Vagina (tissue), 2 donors: ENCODE measurements around the gene MTA2. TPM values are rescaled to one million over a fixed set of nuclear protein-coding genes. Genes with fewer than 3 reads are reported as not detected.
"Not testable (repeated sequence)": the region's sequence is repeated elsewhere in the genome, so short reads cannot be mapped to it uniquely, and the experiment has no call there.

ENCODE experiments used
- DNase-seq, 2 donors: peaks; one replicate each; pipeline ENCODE4 v3.0.0-alpha.2; 2017; ENCODE audit errors: extremely low spot score in 2 of 2
- H3K27ac ChIP-seq: fragments of 200-600 bp; sonication (generic); one replicate; pipeline ENCODE4 v1.5.1; 2019
- H3K27me3 ChIP-seq: fragments of 200-600 bp; sonication (generic); one replicate; pipeline ENCODE4 v1.5.1; 2019
- H3K36me3 ChIP-seq, 2 donors: fragments of 200-600 bp; sonication (generic); one replicate each; pipeline ENCODE4 v1.5.1; 2017 to 2019
- H3K4me1 ChIP-seq: fragments of 200-600 bp; sonication (generic); one replicate; pipeline ENCODE4 v1.5.1; 2019
- H3K4me3 ChIP-seq, 2 donors: fragments of 200-600 bp; sonication (generic); 1 replicate in 1 of 2; 2 replicates in 1 of 2; pipeline ENCODE4 v1.5.1; 2016 to 2019
- H3K9me3 ChIP-seq: fragments of 200-600 bp; sonication (generic); one replicate; pipeline ENCODE4 v1.5.1; 2019
- CTCF ChIP-seq, 3 experiments: fragments of 450-650 bp in 2 of 3; fragments of 200-600 bp in 1 of 3; sonication (generic) in 1 of 3; IDR thresholded peaks; one replicate each; pipeline ENCODE4 v1.5.1; 2017 to 2019; ENCODE audit warnings: antibody characterized with exemption in 3 of 3, mild to moderate bottlenecking in 2 of 3, moderate library complexity in 2 of 3
- POLR2A ChIP-seq, 2 donors: fragments of 450-650 bp; IDR thresholded peaks; one replicate each; pipeline ENCODE4 v1.6.1; 2017; ENCODE audit warnings: antibody characterized with exemption in 2 of 2, mild to moderate bottlenecking in 2 of 2, moderate library complexity in 2 of 2
- POLR2AphosphoS5 ChIP-seq, 2 donors: sonication (generic); formaldehyde crosslinking; IDR thresholded peaks; one replicate each; pipeline ENCODE4 v1.9.0; 2017; ENCODE audit warnings: antibody characterized with exemption in 2 of 2, mild to moderate bottlenecking in 2 of 2, low read depth in 1 of 2; ENCODE audit not compliant: insufficient read depth in 1 of 2
- intact Hi-C: fragments of 100-400 bp; cut with DNase I; formaldehyde crosslinking; loops from one replicate; pipeline ENCODE4 v1.15.1; 2023
- total RNA-seq: library from RNA; depleted of rRNA; stranded (reverse); fragments of >200 nt; gene quantifications from one replicate; pipeline ENCODE4 v1.2.3, GENCODE V29; 2016

The MTA2 gene
- total RNA-seq = 96.3 TPM

DNA sequence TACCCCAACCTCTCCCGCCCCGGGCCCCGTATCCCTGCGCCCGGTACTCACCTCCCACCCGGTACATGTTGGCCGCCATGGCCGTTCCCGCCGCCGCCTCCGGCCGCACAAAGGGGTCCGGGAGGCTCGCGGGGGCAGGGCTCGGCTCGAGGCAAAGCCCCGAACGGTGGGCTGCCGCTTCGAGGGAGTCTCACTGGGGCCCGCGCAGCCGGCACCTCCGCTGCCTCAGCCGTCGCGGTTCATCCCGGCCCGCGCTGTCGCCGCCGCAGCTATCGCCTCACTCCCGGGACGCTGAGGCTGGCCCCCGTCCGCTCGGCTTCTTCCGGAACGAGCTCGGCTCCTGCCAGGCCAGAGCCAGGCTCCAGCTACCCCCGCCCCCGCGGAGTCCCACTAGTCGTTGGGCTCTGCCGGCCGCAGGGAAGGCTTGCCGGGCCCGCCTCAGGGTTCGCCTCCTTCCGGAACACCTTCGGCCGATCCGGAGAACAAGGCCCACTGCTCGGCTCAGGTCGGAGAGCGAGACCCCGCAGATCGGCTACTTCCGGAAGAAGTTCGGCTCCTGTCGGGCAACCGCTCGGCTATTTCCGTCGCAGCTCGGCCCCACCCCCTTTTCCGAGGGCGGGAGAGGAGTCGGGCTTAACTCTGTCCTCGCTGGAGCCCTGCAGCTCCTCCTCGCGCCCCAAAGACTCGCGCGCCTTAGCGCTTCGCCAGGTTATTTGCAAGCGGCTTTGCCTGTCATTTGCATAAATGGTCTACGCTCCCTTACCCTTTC, at the start of gene MTA2:
MTA2 (minus strand) TSS at position 494 of the 769 bp plus-strand sequence; CDS start at position 79, 415 bp downstream.
- intact Hi-C loops = no loop called here
- H3K4me1 ChIP-seq = peaks cover 37% of the 10 kb centered on the region

DNA sequence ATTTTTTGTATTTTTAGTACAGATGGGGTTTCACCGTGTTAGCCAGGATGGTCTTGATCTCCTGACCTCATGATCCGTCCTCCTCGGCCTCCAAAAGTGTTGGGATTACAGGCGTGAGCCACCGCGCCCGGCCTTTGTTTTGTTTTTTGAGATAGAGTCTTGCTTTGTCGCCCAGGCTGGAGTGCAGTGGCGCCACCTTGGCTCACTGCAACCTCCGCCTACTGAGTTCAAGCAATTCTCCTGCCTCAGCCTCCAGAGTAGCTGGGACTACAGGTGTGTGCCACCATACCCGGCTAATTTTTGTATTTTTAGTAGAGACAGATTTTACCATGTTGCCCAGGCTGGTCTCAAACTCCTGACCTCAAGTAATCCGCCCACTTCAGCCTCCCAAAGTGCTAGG, 48.6 kb upstream of the MTA2 start:
- H3K9me3 ChIP-seq, H3K4me3 ChIP-seq, H3K27me3 ChIP-seq, DNase-seq, H3K27ac ChIP-seq, intact Hi-C loops: not testable (repeated sequence)
- H3K36me3 ChIP-seq = peaks cover 0 to 16% of the 10 kb centered on the region in 2 donors
- H3K4me1 ChIP-seq = peaks cover 32% of the 10 kb centered on the region

More for the DNA sequence above, at the start of gene MTA2:
- H3K27me3 ChIP-seq = no peaks in the 10 kb centered on the region
- TF ChIP-seq CTCF (IDR thresholded peaks at IDR 0.05) = no peak
- TF ChIP-seq POLR2AphosphoS5 (IDR thresholded peaks at IDR 0.05; ENCODE audit: insufficient read depth in 1 of 2, low read depth in 1 of 2) = peak; percentile 85 to 88
- TF ChIP-seq POLR2A (IDR thresholded peaks at IDR 0.05) = peak in 1 of 2 donors; percentile 42
- peaks cover 0 to 29% of the 10 kb centered on the region in 2 donors for H3K36me3 ChIP-seq
- no peaks in the 10 kb centered on the region for H3K9me3 ChIP-seq
- H3K27ac ChIP-seq = peak within 1 kb of the TSS; percentile 97
- peak within 1 kb of the TSS; percentile 73 to 94 for H3K4me3 ChIP-seq
- peak in 1 of 2 donors; percentile 98 for DNase-seq

DNA sequence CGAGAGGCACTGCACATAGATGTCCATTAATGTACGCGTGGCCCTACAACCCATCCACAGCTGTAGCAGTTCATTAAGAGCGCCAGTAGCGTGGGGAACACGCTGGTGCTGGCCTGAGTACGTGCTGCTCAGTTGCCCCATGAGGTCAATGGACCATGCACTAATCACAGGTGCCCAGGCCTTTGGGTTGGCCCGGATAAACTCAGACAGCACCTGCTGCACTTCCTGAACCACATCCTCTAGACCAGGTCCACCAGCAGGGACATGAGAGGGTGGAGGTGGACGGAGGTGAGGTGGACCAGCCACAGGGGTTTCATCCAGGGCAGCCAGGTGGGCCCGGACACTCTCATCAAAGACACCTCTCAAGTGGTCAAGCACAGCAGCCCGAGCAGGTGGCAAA, 47.8 kb upstream of the MTA2 start:
- Histone ChIP-seq H3K4me3 (no peak overlapping the region), H3K27me3 (no peaks in the 10 kb centered on the region), H3K36me3 (peaks cover 0 to 17% of the 10 kb centered on the region in 2 donors), H3K9me3 (no peaks in the 10 kb centered on the region), H3K4me1 (peaks cover 40% of the 10 kb centered on the region), H3K27ac (no peak overlapping the region)
- intact Hi-C loops = no loop called here
- DNase-seq = no peak
- TF ChIP-seq CTCF (IDR thresholded peaks at IDR 0.05) (no peak), POLR2A (IDR thresholded peaks at IDR 0.05) (no peak), POLR2AphosphoS5 (IDR thresholded peaks at IDR 0.05; ENCODE audit: insufficient read depth in 1 of 2, low read depth in 1 of 2) (no peak)

- no peak overlapping the region for H3K27ac ChIP-seq
- no peaks in the 10 kb centered on the region for H3K9me3 ChIP-seq
- H3K36me3 ChIP-seq = peaks cover 0 to 22% of the 10 kb centered on the region in 2 donors
- H3K4me3 ChIP-seq = no peak overlapping the region
- H3K4me1 ChIP-seq = peaks cover 43% of the 10 kb centered on the region
- DNase-seq = no peak
- intact Hi-C loops = no loop called here
- no peak for TF ChIP-seq CTCF (IDR thresholded peaks at IDR 0.05)
- TF ChIP-seq POLR2AphosphoS5 (IDR thresholded peaks at IDR 0.05; ENCODE audit: insufficient read depth in 1 of 2, low read depth in 1 of 2) = no peak
- no peak for TF ChIP-seq POLR2A (IDR thresholded peaks at IDR 0.05)
- no peaks in the 10 kb centered on the region for H3K27me3 ChIP-seq
Observed at GRCh38 chr11:62648967-62649364, 47.3 kb upstream of the MTA2 start.

DNA sequence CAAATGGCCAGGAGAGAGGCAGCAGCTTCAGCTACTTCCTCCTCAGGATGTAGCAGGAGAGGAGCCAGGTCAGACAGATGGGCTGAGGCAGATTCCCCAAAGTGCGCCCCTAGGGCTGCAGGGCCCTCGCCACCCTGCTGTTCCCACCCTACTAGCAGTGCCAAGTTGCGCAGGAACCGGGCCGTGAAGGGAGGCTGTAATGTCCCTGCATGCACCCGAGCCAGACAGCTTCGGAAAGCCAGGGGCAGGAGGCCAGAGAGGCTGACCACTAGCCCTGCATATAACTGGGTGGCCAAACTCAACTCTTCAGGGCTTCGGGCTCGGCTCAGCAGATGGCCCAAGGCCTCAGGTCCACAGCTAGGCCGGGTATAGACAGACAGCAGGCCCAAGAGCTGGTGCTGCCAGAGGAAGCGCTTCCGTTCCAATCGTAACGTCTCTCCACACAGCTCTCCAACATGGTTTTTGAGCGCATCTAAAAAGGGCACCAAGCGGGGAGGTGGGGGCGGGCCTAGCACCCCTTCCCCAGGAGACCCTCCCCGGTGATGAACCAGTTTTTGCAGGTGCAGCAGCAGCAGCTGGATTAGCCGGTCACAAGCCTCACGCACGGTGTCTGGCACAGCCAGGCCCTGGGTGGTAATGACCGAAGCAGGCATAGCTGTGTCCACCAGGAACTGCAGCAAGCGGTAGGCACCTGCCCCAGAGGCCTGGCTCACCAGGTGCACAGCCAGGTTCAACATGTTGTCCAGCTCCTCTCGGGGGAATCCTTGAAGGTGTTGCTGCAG, 46.7 kb upstream of the MTA2 start:
- no peak overlapping the region for H3K27ac ChIP-seq

More for the DNA sequence above, 46.7 kb upstream of the MTA2 start:
- Histone ChIP-seq H3K9me3 (no peaks in the 10 kb centered on the region), H3K36me3 (peaks cover 0 to 28% of the 10 kb centered on the region in 2 donors), H3K4me3 (no peak overlapping the region), H3K27me3 (no peaks in the 10 kb centered on the region), H3K4me1 (peaks cover 43% of the 10 kb centered on the region)
- DNase-seq = no peak
- intact Hi-C loops = no loop called here
- TF ChIP-seq POLR2A (IDR thresholded peaks at IDR 0.05) = no peak
- no peak for TF ChIP-seq POLR2AphosphoS5 (IDR thresholded peaks at IDR 0.05; ENCODE audit: insufficient read depth in 1 of 2, low read depth in 1 of 2)
- TF ChIP-seq CTCF (IDR thresholded peaks at IDR 0.05) = no peak
